HepG2 (cell line): ENCODE results near the gene G6PC3. TPM values are rescaled to one million over a fixed set of nuclear protein-coding genes. Genes with fewer than 3 reads are reported as not detected.

Source experiments
- AFF4 ChIP-seq: sonication (generic); formaldehyde crosslinking; IDR thresholded peaks from 2 replicates; pipeline ENCODE4 v1.4.0; 2020; ENCODE audit warnings: missing genetic modification reagents
- AHR ChIP-seq: IDR thresholded peaks from 2 replicates; pipeline ENCODE4 v1.6.1; 2018; ENCODE audit warnings: missing genetic modification reagents, missing compliant biosample characterization
- ARID4A ChIP-seq: sonication (generic); formaldehyde crosslinking; IDR thresholded peaks from 2 replicates; pipeline ENCODE4 v1.5.0; 2020; ENCODE audit warnings: mild to moderate bottlenecking, missing genetic modification reagents, borderline replicate concordance
- CCDC6 ChIP-seq: sonication (generic); formaldehyde crosslinking; IDR thresholded peaks from 2 replicates; pipeline ENCODE4 v1.8.1; 2022; ENCODE audit warnings: mild to moderate bottlenecking, missing genetic modification reagents, moderate library complexity
- CREM ChIP-seq, 2 experiments: sonication (generic) in 1 of 2; formaldehyde crosslinking in 1 of 2; IDR thresholded peaks; 2 replicates each; pipeline versions ENCODE4 v1.4.0 to v1.6.1; 2016 to 2020; ENCODE audit warnings: antibody characterized with exemption in 1 of 2, mild to moderate bottlenecking in 1 of 2, missing genetic modification reagents in 1 of 2
- EED ChIP-seq: sonication (generic); formaldehyde crosslinking; IDR thresholded peaks from 2 replicates; pipeline ENCODE4 v1.5.0; 2020; ENCODE audit warnings: mild to moderate bottlenecking, missing genetic modification reagents
- EHMT2 ChIP-seq: fragments of 200-600 bp; sonication (generic); IDR thresholded peaks from 2 replicates; pipeline ENCODE4 v1.7.0; 2017; ENCODE audit warnings: antibody characterized with exemption, low read depth, low read length, borderline replicate concordance
- KAT8 ChIP-seq: IDR thresholded peaks from 2 replicates; pipeline ENCODE4 v1.6.1; 2016; ENCODE audit warnings: missing genetic modification reagents, missing compliant biosample characterization
- MAFG ChIP-seq: sonication (generic); formaldehyde crosslinking; IDR thresholded peaks from 2 replicates; pipeline ENCODE4 v1.5.1; 2020; ENCODE audit warnings: mild to moderate bottlenecking, missing genetic modification reagents
- PLRG1 ChIP-seq: fragments of 450-650 bp; conservative IDR thresholded peaks from 2 replicates; pipeline ENCODE4 v1.6.1; 2016
- POLR2AphosphoS5 ChIP-seq: IDR thresholded peaks from 2 replicates; pipeline ENCODE4 v1.6.1; 2012; ENCODE audit warnings: low read depth, low read length
- RBFOX2 ChIP-seq: fragments of 200-400 bp; formaldehyde crosslinking; IDR thresholded peaks from 2 replicates; pipeline ENCODE4 v1.6.1; 2017; ENCODE audit warnings: low read depth, mild to moderate bottlenecking, low read length
- RELA ChIP-seq: sonication (generic); formaldehyde crosslinking; IDR thresholded peaks from 2 replicates; pipeline ENCODE4 v1.4.0; 2020; ENCODE audit warnings: missing genetic modification reagents
- SNRNP70 ChIP-seq: fragments of 200-400 bp; formaldehyde crosslinking; IDR thresholded peaks from 2 replicates; pipeline ENCODE4 v1.6.1; 2017; ENCODE audit warnings: mild to moderate bottlenecking, low read depth, low read length, moderate library complexity
- SP5 ChIP-seq: IDR thresholded peaks from 2 replicates; pipeline ENCODE4 v1.6.1; 2016; ENCODE audit warnings: low read depth, borderline replicate concordance
- SSRP1 ChIP-seq: IDR thresholded peaks from 2 replicates; pipeline ENCODE4 v1.6.1; 2016; ENCODE audit warnings: control low read depth
- TCF12 ChIP-seq, 2 experiments: fragments of 450-650 bp in 1 of 2; sonication (generic) in 1 of 2; formaldehyde crosslinking in 1 of 2; IDR thresholded peaks; 2 replicates each; pipeline versions ENCODE4 v1.6.1 to v1.8.0; 2017 to 2022; ENCODE audit warnings: antibody characterized with exemption in 1 of 2, mild to moderate bottlenecking in 1 of 2, missing genetic modification reagents in 1 of 2, moderate library complexity in 1 of 2
- TOPORS ChIP-seq: sonication (generic); formaldehyde crosslinking; IDR thresholded peaks from 2 replicates; pipeline ENCODE4 v1.8.0; 2023; ENCODE audit warnings: mild to moderate bottlenecking, missing genetic modification reagents
- ZFP36L1 ChIP-seq: sonication (generic); formaldehyde crosslinking; IDR thresholded peaks from 2 replicates; pipeline ENCODE4 v1.8.0; 2022; ENCODE audit warnings: mild to moderate bottlenecking, missing genetic modification reagents, moderate library complexity
- ZFP37 ChIP-seq: sonication (generic); formaldehyde crosslinking; IDR thresholded peaks from 2 replicates; pipeline ENCODE4 v1.4.0; 2020; ENCODE audit warnings: missing genetic modification reagents, borderline replicate concordance
- ZNF317 ChIP-seq: sonication (generic); formaldehyde crosslinking; IDR thresholded peaks from 2 replicates; pipeline ENCODE4 v1.5.0; 2020; ENCODE audit warnings: mild to moderate bottlenecking, missing genetic modification reagents
- ZNF652 ChIP-seq: IDR thresholded peaks from 2 replicates; pipeline ENCODE4 v1.6.1; 2016; ENCODE audit warnings: low read depth, borderline replicate concordance
- ZNF780A ChIP-seq: sonication (generic); formaldehyde crosslinking; IDR thresholded peaks from 2 replicates; pipeline ENCODE4 v1.8.0; 2022; ENCODE audit warnings: mild to moderate bottlenecking, missing genetic modification reagents, moderate library complexity
- polyA plus RNA-seq, 8 experiments: library from polyadenylated mRNA; depleted of rRNA in 3 of 8; stranded (reverse) in 7 of 8; unstranded in 1 of 8; fragments of >200 nt; fragmentation: Illumina TruSeq in 4 of 8; extraction: Trizol in 4 of 8; gene quantifications; 2 replicates each; pipeline versions ENCODE4 v1.2.1 to v1.2.3, GENCODE V29; 2011 to 2016; ENCODE audit warnings: low read depth in 4 of 8, missing spikeins in 1 of 8, mixed read lengths in 1 of 8; ENCODE audit not compliant: insufficient read depth in 1 of 8
- total RNA-seq, 5 experiments: library from RNA; depleted of rRNA; stranded (reverse); fragments of >200 nt; fragmentation: Illumina TruSeq; extraction: Trizol; gene quantifications; 2 replicates each; pipeline ENCODE4 v1.2.3, GENCODE V29; 2016; ENCODE audit warnings: low read depth in 1 of 5

G6PC3 gene
- total and polyA plus RNA-seq, 2 of the 13 experiments (the other 11 are each of a cell fraction or from before 2014, with no cell fraction given) = 38.5 to 75.8 TPM

- TF ChIP-seq ARID4A (CRISPR knock-in tag) (peak; percentile 78; the same call in 1 of the 2 replicates), EHMT2 (no peak), ZFP37 (CRISPR knock-in tag) (no peak), AFF4 (CRISPR knock-in tag) (no peak), KAT8 (CRISPR knock-in tag) (peak; percentile 46; the same call in 1 of the 2 replicates), ZFP36L1 (CRISPR knock-in tag) (peak; percentile 79; the same call in 1 of the 2 replicates), SNRNP70 (no peak), AHR (CRISPR knock-in tag) (peak; percentile 63; the same call in 1 of the 2 replicates), RELA (CRISPR knock-in tag) (no peak), RBFOX2 (peak; percentile 59), MAFG (no peak), ZNF780A (CRISPR knock-in tag) (no peak), PLRG1 (no peak), TOPORS (no peak), ZNF652 (no peak; the same call in 1 of the 2 replicates), SP5 (CRISPR knock-in tag) (peak; percentile 58), ZNF317 (CRISPR knock-in tag) (peak; percentile 55; the same call in 1 of the 2 replicates), POLR2AphosphoS5 (peak; percentile 81), CREM (IDR thresholded peaks at IDR 0.05) (peak; percentile 59; the same call in 1 of the 2 replicates), CREM (CRISPR knock-in tag; IDR thresholded peaks at IDR 0.05) (no peak), CCDC6 (CRISPR knock-in tag) (no peak), TCF12 (IDR thresholded peaks at IDR 0.05) (no peak), TCF12 (CRISPR knock-in tag; IDR thresholded peaks at IDR 0.05) (no peak; the same call in 1 of the 2 replicates), EED (no peak; the same call in 1 of the 2 replicates), SSRP1 (CRISPR knock-in tag) (no peak)
Measured at GRCh38 chr17:44123356-44124117, 53.0 kb downstream of the G6PC3 start, which contains the start of gene HDAC5 (continued).
